K562 (cell line): ENCODE results near the gene ECPAS. TPM values are rescaled to one million over a fixed set of nuclear protein-coding genes. Genes with fewer than 3 reads are reported as not detected.

Experiments used
- CEBPG ChIP-seq, 3 experiments: fragments of 200-800 bp in 1 of 3; sonication (Bioruptor generic) in 1 of 3; sonication (generic) in 1 of 3; formaldehyde crosslinking in 1 of 3; IDR thresholded peaks in 2 of 3; conservative IDR thresholded peaks in 1 of 3; 2 replicates each; pipeline versions ENCODE4 v1.6.1 to v1.8.0; 2016 to 2022; ENCODE audit warnings: missing compliant biosample characterization in 2 of 3, missing genetic modification characterization in 2 of 3, mild to moderate bottlenecking in 1 of 3, missing genetic modification reagents in 1 of 3
- CEBPZ ChIP-seq: fragments of 150-350 bp; IDR thresholded peaks from 2 replicates; pipeline ENCODE4 v1.6.1; 2014; ENCODE audit warnings: low read depth, mild to moderate bottlenecking, low read length, borderline replicate concordance
- EWSR1 ChIP-seq: fragments of 450-650 bp; IDR thresholded peaks from 2 replicates; pipeline ENCODE4 v1.6.1; 2018; ENCODE audit warnings: borderline replicate concordance, mild to moderate bottlenecking, low read depth, moderate library complexity; ENCODE audit not compliant: partially characterized antibody
- HCFC1 ChIP-seq: IDR thresholded peaks from 2 replicates; pipeline ENCODE4 v1.6.1; 2012; ENCODE audit warnings: low read depth, low read length, improper control_type of control experiment
- POLR2A ChIP-seq: fragments of 450-650 bp; conservative IDR thresholded peaks from 2 replicates; pipeline ENCODE4 v1.6.1; 2016
- RBFOX2 ChIP-seq: fragments of 200-400 bp; formaldehyde crosslinking; IDR thresholded peaks from 2 replicates; pipeline ENCODE4 v1.6.1; 2017; ENCODE audit warnings: low read depth, mild to moderate bottlenecking, low read length, moderate library complexity
- RFX1 ChIP-seq: fragments of 450-650 bp; IDR thresholded peaks from 2 replicates; pipeline ENCODE4 v1.6.1; 2016; ENCODE audit warnings: mild to moderate bottlenecking, moderate library complexity
- SREBF2 ChIP-seq: sonication (generic); formaldehyde crosslinking; IDR thresholded peaks from 2 replicates; pipeline ENCODE4 v1.4.0; 2020; ENCODE audit warnings: mild to moderate bottlenecking, missing genetic modification reagents
- TRIM25 ChIP-seq: fragments of 450-650 bp; IDR thresholded peaks from 2 replicates; pipeline ENCODE4 v1.7.0; 2016; ENCODE audit warnings: borderline replicate concordance
- TSC22D4 ChIP-seq: fragments of 450-650 bp; IDR thresholded peaks from 2 replicates; pipeline ENCODE4 v1.6.1; 2016; ENCODE audit warnings: missing genetic modification characterization, missing biosample characterization, control low read depth
- ZBTB12 ChIP-seq: fragments of 250-450 bp; sonication (Bioruptor Pico); IDR thresholded peaks from 2 replicates; pipeline ENCODE4 v1.4.0; 2020
- ZBTB49 ChIP-seq: sonication (generic); formaldehyde crosslinking; IDR thresholded peaks from 2 replicates; pipeline ENCODE4 v1.8.0; 2022; ENCODE audit warnings: missing genetic modification reagents, mild to moderate bottlenecking, borderline replicate concordance
- ZC3H4 ChIP-seq: sonication (generic); formaldehyde crosslinking; IDR thresholded peaks from 2 replicates; pipeline ENCODE4 v1.9.0; 2021; ENCODE audit warnings: missing genetic modification reagents, borderline replicate concordance
- ZNF175 ChIP-seq: fragments of 200-800 bp; sonication (Bioruptor generic); IDR thresholded peaks from 2 replicates; pipeline ENCODE4 v1.6.1; 2016; ENCODE audit warnings: low read depth, mild to moderate bottlenecking, missing genetic modification characterization, missing compliant biosample characterization
- ZNF699 ChIP-seq: fragments of 250-450 bp; sonication (Bioruptor Pico); IDR thresholded peaks from 2 replicates; pipeline ENCODE4 v1.8.0; 2021; ENCODE audit warnings: mild to moderate bottlenecking, moderate library complexity; ENCODE audit not compliant: insufficient replicate concordance
- polyA plus RNA-seq, 8 experiments: library from polyadenylated mRNA; depleted of rRNA in 4 of 8; stranded (reverse) in 5 of 8; unstranded in 3 of 8; fragments of >200 nt; fragmentation: Nextera tagmentation in 2 of 8; fragmentation: Illumina TruSeq in 1 of 8; extraction: Ambion mirVana in 2 of 8; extraction: Trizol in 1 of 8; gene quantifications; 2 replicates each; pipeline versions ENCODE4 v1.2.1 to v1.2.3, GENCODE V29; 2011 to 2014; ENCODE audit warnings: inconsistent platforms in 1 of 8, missing spikeins in 1 of 8
- total RNA-seq, 7 experiments: library from RNA; depleted of rRNA in 6 of 7; stranded (reverse); fragments of >200 nt in 6 of 7; fragmentation: Illumina TruSeq in 2 of 7; extraction: Trizol in 2 of 7; gene quantifications; 2 replicates each; pipeline versions ENCODE4 v1.2.1 to v1.2.3, GENCODE V29; 2011 to 2021; ENCODE audit warnings: low replicate concordance in 1 of 7
- TF ChIP-seq, protein P1 (sequence below): fragments of 250-450 bp; sonication (Bioruptor Pico); IDR thresholded peaks from 2 replicates; pipeline ENCODE4 v1.8.0; 2021; ENCODE audit warnings: mild to moderate bottlenecking, moderate library complexity

The ECPAS gene
- total and polyA plus RNA-seq, 9 of the 15 experiments (the other 6 are each of a cell fraction or from before 2014, with no cell fraction given) = 14.5 to 90.9 (median 75.7) TPM

- no peak; the same call in 1 of the 2 replicates for TF ChIP-seq CEBPG (CRISPR knock-in tag; IDR thresholded peaks at IDR 0.05)
- TF ChIP-seq CEBPG (tag; conservative IDR thresholded peaks at IDR 0.05 in 1 of 2, IDR thresholded peaks at IDR 0.05 in 1 of 2) = peak; percentile 51 to 70; a peak in 3 of 4 replicates
- no peak for TF ChIP-seq HCFC1
- TF ChIP-seq TRIM25 = no peak
- TF ChIP-seq SREBF2 (CRISPR knock-in tag) = no peak
- no peak for TF ChIP-seq TSC22D4
- TF ChIP-seq, protein P1, sequence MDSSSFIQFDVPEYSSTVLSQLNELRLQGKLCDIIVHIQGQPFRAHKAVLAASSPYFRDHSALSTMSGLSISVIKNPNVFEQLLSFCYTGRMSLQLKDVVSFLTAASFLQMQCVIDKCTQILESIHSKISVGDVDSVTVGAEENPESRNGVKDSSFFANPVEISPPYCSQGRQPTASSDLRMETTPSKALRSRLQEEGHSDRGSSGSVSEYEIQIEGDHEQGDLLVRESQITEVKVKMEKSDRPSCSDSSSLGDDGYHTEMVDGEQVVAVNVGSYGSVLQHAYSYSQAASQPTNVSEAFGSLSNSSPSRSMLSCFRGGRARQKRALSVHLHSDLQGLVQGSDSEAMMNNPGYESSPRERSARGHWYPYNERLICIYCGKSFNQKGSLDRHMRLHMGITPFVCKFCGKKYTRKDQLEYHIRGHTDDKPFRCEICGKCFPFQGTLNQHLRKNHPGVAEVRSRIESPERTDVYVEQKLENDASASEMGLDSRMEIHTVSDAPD = no peak
- TF ChIP-seq POLR2A = no peak
- TF ChIP-seq ZNF175 (CRISPR knock-in tag) = no peak
- no peak for TF ChIP-seq ZNF699 (CRISPR knock-in tag)
- TF ChIP-seq CEBPZ = no peak
- TF ChIP-seq EWSR1 = no peak
- TF ChIP-seq ZBTB49 (CRISPR knock-in tag) = no peak
- no peak for TF ChIP-seq ZBTB12 (CRISPR knock-in tag)
- TF ChIP-seq RBFOX2 = no peak
- TF ChIP-seq ZC3H4 (CRISPR knock-in tag) = no peak
- TF ChIP-seq RFX1 = no peak
Measured at GRCh38 chr9:111481885-111482636, 2.1 kb downstream of the ECPAS start (continued).
